NCI-H69 (cell line): Measurements from ENCODE around the gene ADGRL2.
A peak's percentile ranks its signal among the peaks of the same experiment; 100 is the strongest.
"Not testable (repeated sequence)": the region's sequence is repeated elsewhere in the genome, so short reads cannot be mapped to it uniquely, and the experiment has no call there.

Experiments used
- DNase-seq: peaks from one replicate; lab custom pipeline; 2025; lab: John Stamatoyannopoulos, UW

Gene ADGRL2

GRCh38 chr1:81847063-81847462, 46.3 kb downstream of the ADGRL2 start:
- no peak for DNase-seq

- peak; percentile 63 for DNase-seq
Measured at GRCh38 chr1:81848880-81849682, 48.3 kb downstream of the ADGRL2 start.

- no peak for DNase-seq
Measured at GRCh38 chr1:81850031-81850430, 49.3 kb downstream of the ADGRL2 start.

- DNase-seq: no peak
Measured at GRCh38 chr1:81850495-81850894, 49.8 kb downstream of the ADGRL2 start.

DNA sequence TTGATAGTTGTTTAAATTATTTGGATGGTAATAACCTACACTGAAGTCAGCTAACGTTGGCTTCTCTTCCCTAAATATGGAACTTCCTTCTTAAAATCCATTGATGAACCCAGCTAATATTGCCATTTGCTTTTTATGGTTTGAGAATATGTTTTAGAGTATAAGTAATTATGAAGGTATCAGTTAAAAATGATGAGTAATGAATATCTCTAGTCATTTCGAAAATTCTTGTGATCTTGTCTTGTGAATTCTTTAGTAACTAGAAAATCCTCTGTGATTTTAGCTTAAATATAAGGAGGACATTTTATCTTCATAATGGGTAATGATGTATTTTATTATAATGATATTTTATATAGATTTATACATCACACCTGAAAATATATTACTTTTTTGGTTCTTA, 50.5 kb downstream of the ADGRL2 start:
- DNase-seq: no peak

- DNase-seq: no peak
Measured at GRCh38 chr1:81852961-81853360, 52.2 kb downstream of the ADGRL2 start.

- DNase-seq: no peak
Measured at GRCh38 chr1:81867235-81867634, 66.5 kb downstream of the ADGRL2 start.

DNA sequence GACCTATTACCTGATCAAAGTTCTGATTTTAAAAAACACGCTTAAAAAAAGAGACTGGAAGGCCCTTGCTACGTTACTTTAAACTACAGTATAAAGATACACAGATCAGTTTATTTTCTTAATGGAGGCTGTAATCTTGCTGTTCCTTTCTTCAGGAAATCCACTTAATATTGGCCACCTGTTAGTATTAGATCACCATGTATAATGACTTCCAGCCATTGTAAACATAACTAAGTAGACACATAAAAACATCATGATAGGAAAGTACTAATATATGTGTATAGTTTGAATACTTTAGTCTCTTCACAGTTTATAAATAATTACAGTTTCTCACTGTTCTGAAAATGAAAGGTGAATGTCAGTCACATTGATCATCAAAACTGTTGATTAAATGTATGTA, 68.6 kb downstream of the ADGRL2 start:
- DNase-seq: no peak

DNA sequence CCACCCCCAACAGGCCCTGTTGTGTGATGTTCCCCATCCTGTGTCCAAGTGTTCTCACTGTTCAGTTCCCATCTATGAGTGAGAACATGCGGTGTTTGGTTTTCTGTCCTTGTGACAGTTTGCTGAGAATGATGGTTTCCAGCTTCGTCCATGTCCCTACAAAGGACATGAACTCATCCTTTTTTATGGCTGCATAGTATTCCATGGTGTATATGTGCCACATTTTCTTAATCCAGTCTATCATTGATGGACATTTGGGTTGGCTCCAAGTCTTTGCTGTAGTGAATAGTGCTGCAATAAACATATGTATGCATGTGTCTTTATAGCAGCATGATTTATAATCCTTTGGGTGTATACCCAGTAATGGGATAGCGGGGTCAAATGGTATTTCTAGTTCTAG, 70.4 kb downstream of the ADGRL2 start:
- DNase-seq: not testable (repeated sequence)

DNA sequence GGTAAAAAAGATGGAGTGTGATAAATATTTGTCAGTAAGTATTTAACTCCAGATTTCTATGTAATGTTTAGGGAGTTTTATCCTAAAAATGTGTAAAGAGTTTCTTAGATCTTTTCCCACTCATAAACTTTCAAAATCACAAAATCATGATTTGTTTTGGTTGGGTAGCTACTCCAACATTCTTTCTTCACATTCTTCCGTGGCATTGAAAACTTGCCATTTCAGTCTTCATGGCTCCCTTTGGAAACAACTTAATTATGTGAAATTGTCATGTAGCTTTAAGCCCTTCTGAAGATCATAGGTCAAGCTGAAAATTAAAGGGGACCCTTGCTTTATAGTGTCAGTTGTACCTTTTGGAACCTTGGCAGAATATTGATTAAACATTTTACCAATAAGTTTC, 73.2 kb downstream of the ADGRL2 start:
- DNase-seq: no peak

GRCh38 chr1:81874461-81874860, 73.7 kb downstream of the ADGRL2 start:
- no peak for DNase-seq

DNA sequence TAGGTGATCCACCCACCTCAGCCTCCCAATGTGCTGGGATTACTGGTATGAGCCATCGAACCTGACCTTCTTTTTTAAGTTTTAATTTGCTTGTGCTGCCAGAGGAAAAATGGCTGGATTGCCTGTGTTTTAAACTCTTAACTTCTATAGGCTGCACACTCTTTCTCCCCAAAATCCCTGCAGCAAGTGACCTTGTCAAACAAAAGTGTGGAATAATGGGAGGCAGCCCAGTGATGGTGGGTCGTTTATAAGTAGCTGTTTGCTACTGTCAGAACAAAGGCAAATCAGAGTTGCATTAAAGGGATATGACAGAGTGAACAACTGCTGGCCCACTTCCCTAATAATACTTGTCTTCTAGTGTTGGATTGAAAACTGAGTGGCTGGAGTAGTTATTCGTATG, 74.2 kb downstream of the ADGRL2 start:
- DNase-seq: no peak

GRCh38 chr1:81876901-81877733, 76.4 kb downstream of the ADGRL2 start:
- DNase-seq: no peak

DNA sequence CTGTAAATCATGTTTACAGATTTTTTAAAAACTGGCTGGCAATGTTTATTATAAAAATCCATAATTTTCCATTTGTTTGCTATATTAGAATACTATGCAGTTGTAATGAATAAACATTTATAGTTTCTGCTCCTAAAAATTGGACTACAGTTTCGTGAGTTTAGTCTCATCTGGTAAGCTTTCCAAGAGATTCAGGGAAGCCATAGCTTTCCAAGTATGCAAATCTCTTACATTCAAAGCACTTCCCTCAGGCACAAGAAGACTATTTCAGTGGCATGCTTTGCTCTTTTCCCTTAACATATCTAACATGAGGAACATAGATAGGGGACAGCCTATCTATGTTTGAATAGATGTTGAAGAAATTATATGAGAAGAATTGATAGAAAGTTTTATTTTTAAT, 77.2 kb downstream of the ADGRL2 start:
- no peak for DNase-seq

DNA sequence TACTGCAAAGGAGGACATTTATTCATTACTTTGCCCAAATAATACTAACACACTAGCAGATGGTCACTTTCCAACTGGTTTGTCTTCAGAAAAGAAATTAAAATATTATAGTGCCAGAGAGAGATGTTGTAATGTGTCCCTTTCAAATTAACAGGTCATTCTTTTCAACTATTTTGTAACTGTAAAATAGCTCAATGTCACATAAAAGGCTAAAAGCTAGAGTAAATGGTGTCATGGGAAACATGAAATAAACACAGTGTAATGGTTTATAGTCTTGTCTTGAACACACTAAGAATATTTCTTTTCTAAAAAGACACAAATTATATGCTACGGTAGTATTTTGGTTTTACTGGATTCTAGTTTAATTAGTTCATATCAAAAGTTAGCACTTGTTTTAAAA, 77.8 kb downstream of the ADGRL2 start:
- no peak for DNase-seq

DNA sequence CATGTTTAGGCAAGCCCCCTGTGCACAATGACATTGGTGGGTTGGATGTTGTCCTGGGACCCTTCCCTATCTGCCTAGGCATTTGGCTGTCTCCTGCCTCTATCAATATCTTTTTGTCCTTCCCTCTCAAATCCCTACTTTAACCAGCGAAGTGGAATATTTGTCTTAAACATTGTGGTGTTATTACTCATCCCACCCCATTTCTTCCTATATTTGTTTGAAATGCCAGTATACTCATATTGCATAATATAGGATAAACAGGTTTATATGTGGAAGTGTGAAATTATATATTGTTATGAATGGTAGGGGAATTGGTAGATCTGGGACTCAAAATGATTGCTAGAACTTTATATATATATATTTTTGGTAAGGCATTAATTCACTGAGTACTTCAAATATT, 80.0 kb downstream of the ADGRL2 start:
- DNase-seq: no peak

DNA sequence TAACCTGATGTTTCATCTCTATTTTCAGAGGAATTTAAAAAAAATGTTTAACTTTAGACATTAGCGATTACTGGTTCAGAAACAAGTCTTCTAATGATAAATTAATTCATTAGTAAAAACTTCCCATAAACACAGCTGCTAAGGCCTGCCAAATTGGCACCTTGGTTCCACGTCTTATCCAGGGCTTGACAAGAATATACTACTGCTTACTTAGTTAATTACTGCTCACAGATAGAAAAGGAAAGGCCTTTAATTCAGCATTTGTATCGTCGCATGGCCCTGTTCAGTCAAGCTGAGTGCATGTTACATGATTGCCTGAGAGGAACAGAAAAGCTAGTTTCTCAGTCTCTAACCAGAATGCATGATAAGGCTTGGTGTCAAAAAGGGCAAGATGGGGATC, 84.6 kb downstream of the ADGRL2 start:
- peak; percentile 57 for DNase-seq

- peak; percentile 6 for DNase-seq
Measured at GRCh38 chr1:81886292-81886691, 85.6 kb downstream of the ADGRL2 start.

DNA sequence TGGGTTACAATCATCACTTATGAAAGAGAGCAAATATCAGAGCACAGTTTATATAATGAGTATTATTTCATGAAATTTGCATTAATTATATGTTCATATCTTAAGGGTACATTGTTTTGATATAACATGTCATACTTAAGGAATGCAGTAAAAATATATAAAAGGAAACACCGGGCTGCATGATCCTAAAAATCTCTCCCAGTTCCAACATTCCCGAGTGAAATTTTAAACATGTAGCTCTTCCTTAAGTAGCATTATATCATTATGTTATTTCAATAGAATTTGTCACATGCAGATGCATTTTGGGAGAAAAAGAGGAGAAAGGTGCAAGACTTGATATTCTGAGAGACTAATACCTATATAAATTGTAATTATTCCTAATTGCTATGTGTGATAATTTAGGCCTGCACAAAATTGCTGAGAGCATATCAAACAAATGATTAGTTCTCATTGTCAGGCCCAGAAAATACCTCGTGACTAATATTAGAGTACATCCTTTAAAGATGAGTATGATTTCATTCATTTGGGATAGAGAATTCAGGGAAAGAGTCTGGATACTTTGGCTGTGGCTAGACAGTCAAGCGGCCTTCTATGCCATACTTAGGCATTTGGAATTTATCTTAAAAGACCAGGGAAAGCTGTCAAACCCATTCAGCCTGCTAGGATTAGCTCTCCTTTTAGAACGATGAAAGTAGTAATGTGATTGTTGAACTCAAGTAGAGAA, 86.8 kb downstream of the ADGRL2 start:
- no peak for DNase-seq

DNA sequence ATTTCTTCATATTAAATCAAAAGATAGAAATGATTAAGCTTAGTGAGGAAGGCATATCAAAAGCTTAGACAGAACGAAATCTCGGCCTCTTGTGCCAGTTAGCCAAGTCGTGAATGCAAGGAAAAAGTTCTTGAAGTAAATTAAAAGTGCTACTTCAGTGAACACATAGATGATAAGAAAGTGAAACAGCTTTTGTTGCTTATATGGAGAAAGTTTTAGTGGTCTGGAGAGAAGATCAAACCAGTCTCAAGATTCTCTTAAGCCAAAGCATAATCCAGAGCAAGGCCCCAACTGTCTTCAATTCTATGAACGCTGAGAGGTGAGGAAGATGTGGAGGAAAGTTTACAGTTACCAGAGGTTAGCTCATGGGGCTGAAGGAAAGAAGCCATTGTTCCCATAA, 88.4 kb downstream of the ADGRL2 start:
- DNase-seq: no peak

DNA sequence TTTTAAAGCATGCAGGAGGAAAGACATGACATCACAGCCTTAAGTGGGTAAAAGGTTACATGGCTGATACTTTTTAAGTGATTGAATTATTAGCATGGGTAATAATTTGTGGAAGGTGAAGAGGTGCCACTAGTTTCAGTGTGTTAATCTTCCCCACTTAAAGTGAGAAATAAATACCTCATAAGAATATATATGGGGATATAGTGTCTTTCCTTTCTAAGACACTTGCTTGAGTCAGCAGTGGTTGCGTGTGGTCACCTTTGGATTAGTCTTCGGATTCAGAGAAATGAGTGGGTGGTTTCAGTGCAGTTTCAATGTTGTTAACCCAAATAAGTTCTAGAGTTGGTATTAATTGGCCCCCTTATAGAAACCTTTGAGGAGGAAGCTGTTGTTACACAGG, 94.1 kb downstream of the ADGRL2 start:
- no peak for DNase-seq

GRCh38 chr1:81899214-81899821, 98.6 kb downstream of the ADGRL2 start:
- DNase-seq: no peak
